Right lobe of liver (tissue), 6 donors: ENCODE measurements around the gene RAET1E. TPM values are rescaled to one million over a fixed set of nuclear protein-coding genes. Genes with fewer than 3 reads are reported as not detected.
A peak's percentile ranks its signal among the peaks of the same experiment; 100 is the strongest.

Source experiments
- ATAC-seq, 4 donors: fragments of 200-7000 bp; cut with Tn5 transposase; one replicate each; pipeline ENCODE4 v1.9.1; 2020; ENCODE audit warnings: mild to moderate bottlenecking in 4 of 4, moderate library complexity in 4 of 4
- DNase-seq, 3 donors: peaks; one replicate each; pipeline ENCODE4 v3.0.0-alpha.2; 2020
- H3K27ac ChIP-seq, 3 donors: fragments of 200-600 bp; one replicate each; pipeline ENCODE4 v1.8.0; 2022
- H3K27me3 ChIP-seq, 2 donors: fragments of 200-600 bp; one replicate each; pipeline ENCODE4 v1.8.0; 2022
- H3K36me3 ChIP-seq, 4 donors: fragments of 200-600 bp; sonication (generic) in 1 of 4; one replicate each; pipeline versions ENCODE4 v1.5.1 to v1.8.0; 2017 to 2022; ENCODE audit warnings: control low read depth in 1 of 4
- H3K4me1 ChIP-seq, 4 donors: fragments of 200-600 bp; sonication (generic) in 1 of 4; one replicate each; pipeline versions ENCODE4 v1.5.1 to v1.8.0; 2017 to 2022; ENCODE audit warnings: control low read depth in 1 of 4
- H3K4me3 ChIP-seq, 3 donors: fragments of 200-600 bp; one replicate each; pipeline ENCODE4 v1.8.0; 2022
- H3K9me3 ChIP-seq, 4 donors: fragments of 200-600 bp; sonication (generic) in 1 of 4; one replicate each; pipeline versions ENCODE4 v1.5.1 to v1.8.0; 2017 to 2022; ENCODE audit warnings: control low read depth in 1 of 4
- CTCF ChIP-seq, 4 donors: fragments of 200-600 bp in 3 of 4; fragments of 450-650 bp in 1 of 4; IDR thresholded peaks; one replicate each; pipeline versions ENCODE4 v1.5.1 to v1.8.0; 2016 to 2022; ENCODE audit warnings: antibody characterized with exemption in 4 of 4, mild to moderate bottlenecking in 2 of 4
- POLR2A ChIP-seq: fragments of 450-650 bp; IDR thresholded peaks from one replicate; pipeline ENCODE4 v1.6.1; 2017; ENCODE audit warnings: antibody characterized with exemption, mild to moderate bottlenecking
- WGBS: methylation state at CpG from one replicate; pipeline ENCODE4 v1.1.6; 2018; ENCODE audit warnings: low coverage, low lambda C conversion rate; ENCODE audit not compliant: insufficient coverage; ENCODE audit errors: missing lambda C conversion rate; 5-methylcytosine and 5-hydroxymethylcytosine counted together
- intact Hi-C, 2 donors: fragments of 100-400 bp; cut with DNase I; formaldehyde crosslinking; loops; one replicate each; pipeline versions ENCODE4 v1.11.2 to v1.14.1; 2022
- total RNA-seq, 6 experiments: library from RNA; depleted of rRNA in 2 of 6; stranded (reverse); fragments of >200 nt in 2 of 6; fragmentation: NEBNext Ultra II Directional in 3 of 6; extraction: Animal tissue kit (Norgen Biotek cat#: 25700) in 3 of 6; gene quantifications; one replicate each; pipeline versions ENCODE4 v1.1.0 to v1.2.4, GENCODE V29; 2016 to 2023
- donor health status: DM: no; HTN: yes; CAD: no.
- donor health status: DM: no; HTN: no; CAD: no.
- donor health status: DM: no; HTN: no; CAD: no.
- donor health status: DM: no; HTN: yes; CAD: no.
- donor health status: DM: no; HTN: yes; CAD: no.

RAET1E gene
- total RNA-seq, 6 experiments from 2014 or later = not detected

- no peak for ATAC-seq
- Histone ChIP-seq H3K36me3 (no peaks in the 10 kb centered on the region), H3K4me1 (peaks cover 0 to 9% (median 0%) of the 10 kb centered on the region in 4 donors), H3K27ac (no peak overlapping the region), H3K27me3 (no peaks in the 10 kb centered on the region), H3K4me3 (no peak overlapping the region), H3K9me3 (no peaks in the 10 kb centered on the region)
- intact Hi-C loops = no loop called here
- DNase-seq = no peak
- WGBS = 86% methylated on average over 4 of the region's 7 CpGs
- TF ChIP-seq POLR2A = no peak
- TF ChIP-seq CTCF (IDR thresholded peaks at IDR 0.05) = no peak
Observed at GRCh38 chr6:149899926-149900619, 2.2 kb upstream of the RAET1E start.

- 84% methylated on average over 4 of the region's 6 CpGs for WGBS
- DNase-seq = no peak
- Histone ChIP-seq H3K4me1 (peaks cover 0 to 9% (median 0%) of the 10 kb centered on the region in 4 donors), H3K9me3 (no peaks in the 10 kb centered on the region), H3K4me3 (no peak overlapping the region), H3K27ac (no peak overlapping the region), H3K36me3 (no peaks in the 10 kb centered on the region), H3K27me3 (no peaks in the 10 kb centered on the region)
- intact Hi-C loops = no loop called here
- no peak for ATAC-seq
- TF ChIP-seq POLR2A (no peak), CTCF (IDR thresholded peaks at IDR 0.05) (no peak)
Observed at GRCh38 chr6:149899486-149899885, 1.6 kb upstream of the RAET1E start.

GRCh38 chr6:149898966-149899365, 1.1 kb upstream of the RAET1E start:
- H3K4me3 ChIP-seq = no peak overlapping the region
- DNase-seq = no peak
- H3K4me1 ChIP-seq = peaks cover 0 to 9% (median 0%) of the 10 kb centered on the region in 4 donors
- H3K27ac ChIP-seq = no peak overlapping the region
- no peaks in the 10 kb centered on the region for H3K36me3 ChIP-seq
- intact Hi-C loops = no loop called here
- H3K27me3 ChIP-seq = no peaks in the 10 kb centered on the region
- TF ChIP-seq POLR2A = no peak
- TF ChIP-seq CTCF (IDR thresholded peaks at IDR 0.05) = no peak
- H3K9me3 ChIP-seq = no peaks in the 10 kb centered on the region
- no peak for ATAC-seq
- WGBS = 96% methylated on average over 9 of the region's 9 CpGs

GRCh38 chr6:149897015-149897697, 757 bp downstream of the RAET1E start:
- no peaks in the 10 kb centered on the region for H3K36me3 ChIP-seq
- DNase-seq (peak; percentile 78 to 87 (median 78)), ATAC-seq (peak; percentile 89 to 97 (median 92))
- WGBS = 19% methylated on average over 13 of the region's 13 CpGs
- peaks cover 0 to 9% (median 0%) of the 10 kb centered on the region in 4 donors for H3K4me1 ChIP-seq
- peak overlapping the region; percentile 9 to 22 (median 20) for H3K4me3 ChIP-seq
- intact Hi-C loops = no loop called here
- H3K27me3 ChIP-seq = no peaks in the 10 kb centered on the region
- TF ChIP-seq POLR2A = no peak
- TF ChIP-seq CTCF (IDR thresholded peaks at IDR 0.05) = no peak
- no peaks in the 10 kb centered on the region for H3K9me3 ChIP-seq
- peak overlapping the region in 2 of 3 donors; percentile 42 to 58 for H3K27ac ChIP-seq
